ENCODE results near the gene PRRX2. TPM values are rescaled to one million over a fixed set of nuclear protein-coding genes. Genes with fewer than 3 reads are reported as not detected.

Gene PRRX2
- total RNA-seq, 1 experiment from 2014 or later: 10.7 TPM

- no peak for TF ChIP-seq ZNF281 (CRISPR knock-in tag; IDR thresholded peaks at IDR 0.05)
- no peak for TF ChIP-seq MYBL2 (CRISPR knock-in tag; IDR thresholded peaks at IDR 0.05)
- no peak for TF ChIP-seq ERG (CRISPR knock-in tag; IDR thresholded peaks at IDR 0.05)
- no peak for TF ChIP-seq ATF1 (CRISPR knock-in tag; IDR thresholded peaks at IDR 0.05)
- no peak for TF ChIP-seq ATF3 (CRISPR knock-in tag; conservative IDR thresholded peaks at IDR 0.05)
- no peak for TF ChIP-seq E2F1 (CRISPR knock-in tag; IDR thresholded peaks at IDR 0.05)
- TF ChIP-seq, protein P1, sequence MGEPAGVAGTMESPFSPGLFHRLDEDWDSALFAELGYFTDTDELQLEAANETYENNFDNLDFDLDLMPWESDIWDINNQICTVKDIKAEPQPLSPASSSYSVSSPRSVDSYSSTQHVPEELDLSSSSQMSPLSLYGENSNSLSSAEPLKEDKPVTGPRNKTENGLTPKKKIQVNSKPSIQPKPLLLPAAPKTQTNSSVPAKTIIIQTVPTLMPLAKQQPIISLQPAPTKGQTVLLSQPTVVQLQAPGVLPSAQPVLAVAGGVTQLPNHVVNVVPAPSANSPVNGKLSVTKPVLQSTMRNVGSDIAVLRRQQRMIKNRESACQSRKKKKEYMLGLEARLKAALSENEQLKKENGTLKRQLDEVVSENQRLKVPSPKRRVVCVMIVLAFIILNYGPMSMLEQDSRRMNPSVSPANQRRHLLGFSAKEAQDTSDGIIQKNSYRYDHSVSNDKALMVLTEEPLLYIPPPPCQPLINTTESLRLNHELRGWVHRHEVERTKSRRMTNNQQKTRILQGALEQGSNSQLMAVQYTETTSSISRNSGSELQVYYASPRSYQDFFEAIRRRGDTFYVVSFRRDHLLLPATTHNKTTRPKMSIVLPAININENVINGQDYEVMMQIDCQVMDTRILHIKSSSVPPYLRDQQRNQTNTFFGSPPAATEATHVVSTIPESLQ (CRISPR knock-in tag; IDR thresholded peaks at IDR 0.05): no peak
- TF ChIP-seq ZNF219 (CRISPR knock-in tag; IDR thresholded peaks at IDR 0.05; ENCODE audit: borderline replicate concordance): no peak
Observed at GRCh38 chr9:129732100-129732499, 66.7 kb downstream of the PRRX2 start (continued).

DNA sequence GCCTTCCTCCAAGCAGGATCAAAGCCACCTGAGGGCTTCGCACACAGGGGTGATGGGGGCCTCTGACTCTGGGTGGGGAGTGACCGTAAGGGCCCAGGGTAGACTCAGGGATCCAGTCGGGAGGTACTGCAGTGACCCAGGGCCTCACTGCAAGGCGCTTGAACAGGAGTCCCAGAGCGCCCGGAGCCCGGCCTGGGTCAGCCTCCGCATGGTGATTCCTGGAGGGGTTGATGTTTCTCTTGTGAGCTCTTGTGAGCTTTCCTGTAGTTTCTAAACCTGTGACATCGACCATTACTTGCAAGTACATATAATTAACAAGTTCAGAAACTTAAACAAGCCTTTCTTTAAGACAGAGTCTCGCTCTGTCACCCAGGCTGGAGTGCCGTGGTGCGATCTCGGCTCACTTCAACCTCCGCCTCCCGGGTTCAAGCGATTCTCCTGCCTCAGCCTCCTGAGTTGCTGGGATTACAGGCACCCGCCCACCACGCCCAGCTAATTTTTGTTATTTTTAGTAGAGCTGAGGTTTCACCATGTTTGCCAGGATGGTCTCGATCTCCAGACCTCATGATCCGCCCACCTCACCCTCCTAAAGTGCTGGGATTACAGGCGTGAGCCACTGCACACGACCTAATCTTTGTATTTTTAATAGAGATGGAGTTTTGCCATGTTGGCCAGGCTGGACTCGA is 67.6 kb downstream of the PRRX2 start:
- H3K9me3 Mint-ChIP-seq: no peaks in the 10 kb centered on the region
- H3K4me3 Mint-ChIP-seq: no peak overlapping the region
- H3K4me1 Mint-ChIP-seq: peaks cover 3% of the 10 kb centered on the region
- H3K27me3 Mint-ChIP-seq (ENCODE audit: low read depth): no peaks in the 10 kb centered on the region; the same call in 1 of the 2 replicates
- CTCF ChIA-PET: interaction anchor here (0.6 to 1.0 kb wide), 2 partner anchors 12 to 31 kb away, joined by 4 to 6 read pairs; no protein-coding TSS in a partner anchor
- no peaks in the 10 kb centered on the region for H3K36me3 Mint-ChIP-seq
- ATAC-seq (no peak), DNase-seq (ENCODE audit: low spot score) (no peak)
- POLR2A ChIA-PET: no interaction called here
- H3K27ac Mint-ChIP-seq: no peak overlapping the region
- no peak for TF ChIP-seq SOX15 (CRISPR knock-in tag; IDR thresholded peaks at IDR 0.05)
- TF ChIP-seq KAT7 (CRISPR knock-in tag; IDR thresholded peaks at IDR 0.05; ENCODE audit: borderline replicate concordance): no peak
- TF ChIP-seq ZNF232 (CRISPR knock-in tag; IDR thresholded peaks at IDR 0.05): no peak
- no peak for TF ChIP-seq CREB1 (CRISPR knock-in tag; IDR thresholded peaks at IDR 0.05)
- TF ChIP-seq ZNF423 (CRISPR knock-in tag; IDR thresholded peaks at IDR 0.05): no peak
- no peak for TF ChIP-seq TEAD1 (CRISPR knock-in tag; IDR thresholded peaks at IDR 0.05)
- no peak for TF ChIP-seq FOXP1 (CRISPR knock-in tag; IDR thresholded peaks at IDR 0.05; ENCODE audit: borderline replicate concordance)
- no peak for TF ChIP-seq ARID4B (CRISPR knock-in tag; IDR thresholded peaks at IDR 0.05; ENCODE audit: borderline replicate concordance)
- no peak for TF ChIP-seq JUN (CRISPR knock-in tag; IDR thresholded peaks at IDR 0.05)
- TF ChIP-seq TCF7 (CRISPR knock-in tag; IDR thresholded peaks at IDR 0.05; ENCODE audit: low read depth): no peak
- TF ChIP-seq, protein P2, sequence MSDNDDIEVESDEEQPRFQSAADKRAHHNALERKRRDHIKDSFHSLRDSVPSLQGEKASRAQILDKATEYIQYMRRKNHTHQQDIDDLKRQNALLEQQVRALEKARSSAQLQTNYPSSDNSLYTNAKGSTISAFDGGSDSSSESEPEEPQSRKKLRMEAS (CRISPR knock-in tag; IDR thresholded peaks at IDR 0.05): no peak
- no peak for TF ChIP-seq FOXP4 (CRISPR knock-in tag; IDR thresholded peaks at IDR 0.05)
- TF ChIP-seq, protein P3, sequence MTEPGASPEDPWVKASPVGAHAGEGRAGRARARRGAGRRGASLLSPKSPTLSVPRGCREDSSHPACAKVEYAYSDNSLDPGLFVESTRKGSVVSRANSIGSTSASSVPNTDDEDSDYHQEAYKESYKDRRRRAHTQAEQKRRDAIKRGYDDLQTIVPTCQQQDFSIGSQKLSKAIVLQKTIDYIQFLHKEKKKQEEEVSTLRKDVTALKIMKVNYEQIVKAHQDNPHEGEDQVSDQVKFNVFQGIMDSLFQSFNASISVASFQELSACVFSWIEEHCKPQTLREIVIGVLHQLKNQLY (CRISPR knock-in tag; IDR thresholded peaks at IDR 0.05): no peak

Data from WTC11 (cell line).